NCI-H1048 (cell line): Measurements from ENCODE around the gene BFSP2.
A peak's percentile ranks its signal among the peaks of the same experiment; 100 is the strongest.
"Not testable (repeated sequence)": the region's sequence is repeated elsewhere in the genome, so short reads cannot be mapped to it uniquely, and the experiment has no call there.

Source experiments
- DNase-seq: peaks from one replicate; lab custom pipeline; 2025; lab: John Stamatoyannopoulos, UW

BFSP2 gene

GRCh38 chr3:133479895-133480669 lies 80.2 kb downstream of the BFSP2 start:
- peak; percentile 75 for DNase-seq

- DNase-seq: not testable (repeated sequence)
Measured at GRCh38 chr3:133482474-133482873, 82.6 kb downstream of the BFSP2 start.

- DNase-seq: no peak
Measured at GRCh38 chr3:133486658-133487057, 86.8 kb downstream of the BFSP2 start.

- no peak for DNase-seq
Measured at GRCh38 chr3:133487204-133487603, 87.3 kb downstream of the BFSP2 start.

GRCh38 chr3:133487920-133488540 lies 88.2 kb downstream of the BFSP2 start:
- no peak for DNase-seq

GRCh38 chr3:133488785-133489367 lies 89.0 kb downstream of the BFSP2 start:
- DNase-seq: peak; percentile 3

- no peak for DNase-seq
Measured at GRCh38 chr3:133489466-133490085, 89.7 kb downstream of the BFSP2 start.

- DNase-seq: no peak
Measured at GRCh38 chr3:133490468-133491351, 90.9 kb downstream of the BFSP2 start.

- no peak for DNase-seq
Measured at GRCh38 chr3:133491481-133492059, 91.7 kb downstream of the BFSP2 start.

- DNase-seq: no peak
Measured at GRCh38 chr3:133492159-133492741, 92.4 kb downstream of the BFSP2 start.

GRCh38 chr3:133494469-133494868 lies 94.6 kb downstream of the BFSP2 start:
- DNase-seq: no peak

- DNase-seq: not testable (repeated sequence)
Measured at GRCh38 chr3:133502542-133502941, 102.7 kb downstream of the BFSP2 start.

- no peak for DNase-seq
Measured at GRCh38 chr3:133503409-133503808, 103.6 kb downstream of the BFSP2 start.

- DNase-seq: no peak
Measured at GRCh38 chr3:133504736-133505135, 104.9 kb downstream of the BFSP2 start.

GRCh38 chr3:133505813-133506212 lies 106.0 kb downstream of the BFSP2 start:
- no peak for DNase-seq

- no peak for DNase-seq
Measured at GRCh38 chr3:133506215-133506901, 106.5 kb downstream of the BFSP2 start.

GRCh38 chr3:133509488-133509887 lies 109.6 kb downstream of the BFSP2 start:
- no peak for DNase-seq

- DNase-seq: no peak
Measured at GRCh38 chr3:133512416-133513089, 112.7 kb downstream of the BFSP2 start.

GRCh38 chr3:133514418-133514817 lies 114.6 kb downstream of the BFSP2 start:
- no peak for DNase-seq

GRCh38 chr3:133515127-133515526 lies 115.3 kb downstream of the BFSP2 start:
- DNase-seq: no peak
